ENCODE data around the gene LCN1. TPM values are rescaled to one million over a fixed set of nuclear protein-coding genes. Genes with fewer than 3 reads are reported as not detected.
"Not testable (repeated sequence)": the region's sequence is repeated elsewhere in the genome, so short reads cannot be mapped to it uniquely, and the experiment has no call there.

The LCN1 gene
- total RNA-seq, 1 experiment from 2014 or later: not detected

DNA sequence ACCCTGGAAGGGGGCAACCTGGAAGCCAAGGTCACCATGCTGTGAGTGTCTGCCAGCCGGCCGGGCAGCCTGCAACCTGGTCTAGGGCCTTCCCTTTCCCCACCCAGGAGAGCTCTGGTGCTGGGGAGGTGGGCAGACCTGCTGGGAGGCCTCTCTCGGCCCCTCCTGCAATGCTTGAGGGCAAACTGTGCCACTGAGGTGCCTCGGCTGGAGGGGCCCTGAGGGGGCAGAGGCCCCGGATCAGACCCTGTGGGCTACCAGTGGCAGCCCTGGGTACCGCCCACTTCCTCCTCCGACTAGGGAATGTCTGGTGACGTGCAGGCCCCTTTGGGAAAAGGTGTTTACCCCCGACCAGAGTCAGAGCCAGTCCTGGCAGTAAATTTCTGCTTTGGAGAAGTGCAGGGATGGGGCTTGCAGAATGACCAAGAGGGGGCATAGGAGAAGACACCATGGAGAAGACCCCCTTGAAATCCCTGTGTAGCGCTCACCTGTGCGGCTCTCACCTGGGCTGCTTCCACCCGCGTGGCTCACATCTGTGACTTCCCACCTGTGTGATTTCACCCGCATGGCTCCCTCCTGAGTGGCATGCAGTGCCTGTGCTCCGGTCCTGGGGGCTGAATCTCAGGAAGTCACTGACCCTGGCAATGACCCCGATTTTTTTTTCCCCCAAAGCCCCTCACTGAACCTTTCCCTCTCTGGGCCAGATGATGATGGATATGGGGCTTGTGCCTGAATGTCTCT is 1.1 kb downstream of the LCN1 start:
- no peak for DNase-seq (ENCODE audit: low read depth)

DNA sequence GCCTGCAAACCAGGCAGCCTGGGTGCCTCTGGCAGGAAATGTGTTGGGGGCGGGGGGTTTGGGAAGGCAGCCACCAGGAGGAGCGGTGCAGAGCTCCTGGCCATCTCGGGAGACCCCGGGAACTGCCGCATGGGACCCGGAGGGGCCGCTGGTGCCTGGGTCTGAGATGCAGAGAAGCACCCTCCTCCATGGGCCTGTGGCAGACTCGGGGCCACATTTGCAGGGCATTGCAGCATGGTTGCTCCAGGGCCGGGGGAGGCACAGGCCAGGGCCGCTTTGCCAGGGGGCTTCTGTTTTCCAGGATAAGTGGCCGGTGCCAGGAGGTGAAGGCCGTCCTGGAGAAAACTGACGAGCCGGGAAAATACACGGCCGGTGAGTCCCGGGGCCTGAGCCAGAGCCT is 1.7 kb downstream of the LCN1 start:
- DNase-seq (ENCODE audit: low read depth): no peak

DNA sequence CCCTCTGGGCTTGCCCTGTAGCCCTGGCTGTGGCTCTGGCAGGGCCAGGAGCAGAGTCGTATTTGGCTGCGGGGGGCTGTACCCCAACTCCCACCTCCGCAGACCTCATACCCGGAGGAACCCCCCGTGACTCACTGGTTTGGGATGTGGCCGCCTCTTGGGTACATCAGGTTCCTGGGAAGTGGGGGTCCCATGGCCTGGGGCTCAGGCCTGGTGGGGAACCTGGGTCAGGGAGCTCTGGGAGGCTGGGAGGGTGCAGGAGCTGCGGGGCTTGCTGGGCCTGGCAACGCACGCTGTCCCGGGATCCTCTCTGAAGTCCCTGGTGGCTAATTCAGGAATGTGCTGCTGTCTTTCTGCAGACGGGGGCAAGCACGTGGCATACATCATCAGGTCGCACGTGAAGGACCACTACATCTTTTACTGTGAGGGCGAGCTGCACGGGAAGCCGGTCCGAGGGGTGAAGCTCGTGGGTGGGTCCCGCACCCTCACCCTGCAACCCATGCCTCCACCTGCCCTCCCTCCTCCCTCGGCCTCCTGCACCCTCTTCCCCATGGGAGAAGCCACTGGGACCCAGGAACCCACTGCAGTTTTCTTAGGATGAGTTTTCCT is 2.4 kb downstream of the LCN1 start:
- DNase-seq (ENCODE audit: low read depth): no peak

DNA sequence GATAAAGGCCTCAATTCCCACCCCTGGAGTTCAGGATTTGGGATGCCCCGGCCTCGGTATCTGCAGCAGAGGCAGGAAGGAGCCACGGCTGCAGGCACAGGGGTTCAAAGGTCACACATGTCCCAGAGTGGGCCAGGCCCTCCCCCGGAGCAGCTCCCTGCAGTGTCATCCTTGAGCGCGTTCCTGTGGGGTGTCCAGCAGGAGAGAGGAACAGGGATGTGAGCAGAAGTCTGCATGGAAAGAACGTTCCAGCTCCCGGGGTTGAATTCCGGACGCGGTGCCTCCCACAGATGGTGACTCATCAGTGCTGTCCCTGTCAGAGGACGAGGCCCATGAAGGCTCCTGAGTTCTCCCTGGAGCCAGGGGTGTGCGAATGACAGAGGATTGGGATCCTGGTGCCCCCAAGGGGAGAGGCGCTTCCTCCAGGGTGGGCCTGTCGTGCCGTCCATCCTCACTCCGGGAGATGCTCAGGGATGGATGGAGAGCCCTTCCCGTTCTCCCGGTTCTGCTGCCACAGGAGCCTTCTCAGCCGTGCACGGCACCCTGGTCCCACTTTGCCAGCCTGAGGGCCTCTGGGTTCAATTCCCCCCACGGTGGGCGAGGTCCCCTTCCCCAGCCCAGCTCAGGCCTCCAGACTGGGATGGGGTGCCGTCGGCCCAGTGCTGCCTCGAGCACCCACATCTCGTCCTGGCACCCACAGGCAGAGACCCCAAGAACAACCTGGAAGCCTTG is 3.1 kb downstream of the LCN1 start:
- DNase-seq (ENCODE audit: low read depth): peak; percentile 68

DNA sequence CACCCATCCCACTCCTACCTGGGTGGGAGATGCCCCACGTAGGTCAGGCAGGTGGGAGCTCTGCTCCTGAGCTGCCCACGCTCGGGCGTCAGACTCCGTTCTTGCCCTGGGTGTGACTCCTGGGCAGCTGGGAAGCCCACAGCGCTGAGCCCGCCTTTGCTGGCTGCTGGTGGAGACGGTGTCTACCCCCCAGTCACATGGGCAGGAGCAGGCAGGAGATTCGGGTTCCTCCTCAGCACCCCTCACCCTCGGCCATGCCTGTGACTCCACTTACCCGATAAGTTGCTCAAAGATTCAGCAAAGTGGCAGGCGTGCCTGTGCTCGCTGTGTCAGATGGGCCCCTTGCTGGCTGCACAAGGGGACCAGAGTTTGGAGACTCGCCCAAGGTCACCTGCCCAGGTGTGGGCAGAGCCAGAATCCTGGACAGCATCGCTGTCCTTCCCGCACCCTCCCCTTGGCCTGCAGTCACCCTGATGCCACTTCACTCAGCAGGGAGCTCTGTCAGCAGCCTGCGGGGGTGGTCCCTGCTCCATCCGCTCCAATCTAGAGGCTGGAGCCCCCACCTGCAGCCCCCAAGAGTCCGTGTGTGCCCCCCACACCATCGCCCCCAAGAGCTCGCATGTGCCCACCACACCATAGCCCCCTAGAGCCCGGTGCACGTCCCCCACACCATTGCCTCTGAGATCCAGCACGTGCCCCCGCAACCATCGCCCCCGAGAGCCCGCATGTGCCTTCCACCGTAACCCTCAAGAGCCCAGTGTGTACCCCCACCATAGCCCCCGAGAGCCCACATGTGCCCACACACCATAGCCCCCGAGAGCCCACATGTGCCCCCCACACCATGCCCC is 4.2 kb downstream of the LCN1 start:
- no peak for DNase-seq (ENCODE audit: low read depth)

DNA sequence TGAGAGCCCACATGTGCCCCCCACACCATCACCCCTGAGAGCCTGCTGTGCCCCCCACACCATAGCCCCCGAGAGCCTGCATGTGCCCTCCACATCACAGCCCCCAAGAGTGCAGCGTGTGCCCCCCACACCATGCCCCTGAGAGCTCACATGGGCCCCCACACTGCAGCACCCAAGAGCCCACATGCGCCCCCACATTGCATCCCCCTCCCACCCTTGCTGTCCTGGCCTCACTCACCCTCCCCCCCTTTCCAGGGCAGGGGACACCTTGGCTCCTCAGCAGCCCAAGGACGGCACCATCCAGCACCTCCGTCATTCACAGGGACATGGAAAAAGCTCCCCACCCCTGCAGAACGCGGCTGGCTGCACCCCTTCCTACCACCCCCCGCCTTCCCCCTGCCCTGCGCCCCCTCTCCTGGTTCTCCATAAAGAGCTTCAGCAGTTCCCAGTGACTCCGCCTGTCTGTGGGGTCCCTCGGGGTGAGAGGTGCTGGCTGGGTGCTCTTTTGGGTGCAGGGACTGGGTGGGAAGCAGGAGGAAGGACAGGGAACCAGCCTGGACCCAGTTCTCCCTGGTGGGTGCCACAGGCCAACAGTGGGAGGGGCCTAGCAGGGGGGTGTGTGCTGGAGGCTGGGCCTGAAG is 5.0 kb downstream of the LCN1 start:
- DNase-seq (ENCODE audit: low read depth): no peak

DNA sequence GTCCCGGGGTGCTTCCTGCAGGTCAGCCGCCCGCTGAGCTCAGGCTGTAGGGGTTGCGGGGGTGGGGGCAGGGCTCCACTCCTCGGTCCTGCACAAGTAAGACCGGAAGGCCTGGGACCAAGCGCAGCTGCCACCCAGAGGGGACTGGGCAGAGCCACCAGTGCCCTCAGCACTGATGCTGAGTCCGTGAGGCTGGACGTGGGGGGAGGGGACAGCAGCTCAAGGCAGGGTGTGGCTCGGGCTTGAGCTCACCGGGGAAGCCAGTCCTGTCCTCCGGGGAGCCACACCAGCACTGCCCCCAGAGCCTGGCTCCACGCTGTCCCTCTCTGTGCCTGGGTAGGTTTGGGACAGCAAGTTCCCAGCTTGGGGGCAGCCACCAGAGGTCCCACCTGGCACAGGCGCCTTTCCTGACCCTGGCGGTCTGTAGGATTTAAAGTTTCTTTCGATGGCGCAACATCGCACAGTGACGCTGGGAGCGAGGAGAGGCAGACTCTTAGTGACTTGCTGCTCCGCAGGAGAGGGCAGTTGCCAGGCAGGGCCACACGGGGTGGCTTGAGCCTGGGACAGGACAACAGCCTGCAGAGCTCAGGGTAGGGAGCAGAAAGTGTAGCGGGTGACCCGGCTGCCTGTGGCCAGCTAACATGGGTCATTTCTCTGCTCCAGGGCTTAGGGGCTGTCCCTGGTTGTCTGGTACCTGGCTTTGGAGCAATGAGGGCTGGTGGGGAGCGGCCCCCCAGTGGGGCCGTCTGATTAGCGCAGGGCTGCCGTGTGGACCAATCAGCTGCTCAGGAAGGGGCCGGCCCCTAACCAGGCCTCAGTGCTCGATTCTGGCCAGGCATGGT is 5.7 kb downstream of the LCN1 start:
- no peak for DNase-seq (ENCODE audit: low read depth)

DNA sequence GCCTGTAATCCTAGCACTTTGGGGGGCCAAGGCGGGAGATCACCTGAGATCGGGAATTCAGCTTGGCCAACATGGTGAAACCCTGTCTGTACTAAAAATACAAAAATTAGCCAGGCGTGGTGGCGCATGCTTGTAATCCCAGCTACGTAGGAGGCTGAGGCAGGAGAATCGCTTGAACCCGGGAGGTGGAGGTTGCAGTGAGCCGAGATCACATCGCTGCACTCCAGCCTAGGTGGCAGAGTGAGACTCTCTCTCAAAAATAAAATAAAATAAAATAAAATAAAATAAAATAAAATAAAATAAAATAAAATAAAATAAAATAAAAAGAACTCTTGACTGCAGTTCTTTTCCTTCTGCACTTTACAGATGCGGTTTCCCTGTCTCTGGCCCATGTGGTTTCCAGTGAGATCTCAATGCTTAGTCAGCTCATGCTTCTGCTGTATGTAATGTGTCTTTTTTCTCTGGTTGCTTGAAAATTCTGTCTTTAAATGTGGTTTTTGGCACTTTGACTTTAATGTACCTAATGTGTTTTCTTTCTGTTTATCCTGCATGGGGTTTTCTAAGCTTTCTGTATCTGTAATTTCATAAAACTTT is 7.7 kb downstream of the LCN1 start:
- DNase-seq (ENCODE audit: low read depth): not testable (repeated sequence)

DNA sequence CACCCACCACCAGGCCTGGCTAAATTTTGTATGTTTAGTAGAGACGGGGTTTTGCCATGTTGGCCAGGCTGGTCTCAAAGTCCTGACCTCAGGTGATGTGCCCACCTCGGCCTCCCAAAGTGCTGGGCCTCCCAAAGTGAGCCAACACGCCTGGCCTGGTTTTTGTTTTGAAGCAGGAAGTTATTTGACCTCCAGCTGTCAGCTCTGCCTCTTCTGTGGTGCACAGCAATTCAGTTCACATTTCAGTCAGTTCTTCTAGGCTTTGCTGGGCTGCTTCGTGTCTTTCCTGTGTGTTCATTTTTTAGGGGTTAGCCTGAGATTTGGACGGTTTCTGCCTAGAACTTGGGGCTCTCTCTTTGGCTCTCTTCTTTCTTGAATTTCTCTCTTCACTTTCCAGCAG is 8.9 kb downstream of the LCN1 start:
- no peak for DNase-seq (ENCODE audit: low read depth)

DNA sequence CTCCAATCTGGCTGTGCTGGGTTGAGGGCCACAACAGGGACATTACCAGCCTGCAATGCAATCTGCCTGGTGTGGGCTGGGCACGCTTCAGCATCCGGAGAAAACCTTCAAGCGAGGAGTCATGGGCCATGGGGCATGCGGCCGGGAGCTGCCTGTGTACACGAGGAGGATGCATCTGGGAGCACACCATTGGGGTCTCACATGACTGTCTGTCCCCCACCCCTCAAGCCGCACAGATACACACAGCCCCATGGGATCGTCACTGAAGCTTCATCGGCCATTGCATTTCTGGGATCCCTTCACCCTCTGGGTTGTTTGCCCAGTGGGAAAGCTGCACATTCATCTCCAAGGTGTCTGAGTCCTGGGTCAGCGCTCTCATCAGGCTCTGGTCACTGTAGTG is 9.9 kb downstream of the LCN1 start:
- DNase-seq (ENCODE audit: low read depth): no peak

DNA sequence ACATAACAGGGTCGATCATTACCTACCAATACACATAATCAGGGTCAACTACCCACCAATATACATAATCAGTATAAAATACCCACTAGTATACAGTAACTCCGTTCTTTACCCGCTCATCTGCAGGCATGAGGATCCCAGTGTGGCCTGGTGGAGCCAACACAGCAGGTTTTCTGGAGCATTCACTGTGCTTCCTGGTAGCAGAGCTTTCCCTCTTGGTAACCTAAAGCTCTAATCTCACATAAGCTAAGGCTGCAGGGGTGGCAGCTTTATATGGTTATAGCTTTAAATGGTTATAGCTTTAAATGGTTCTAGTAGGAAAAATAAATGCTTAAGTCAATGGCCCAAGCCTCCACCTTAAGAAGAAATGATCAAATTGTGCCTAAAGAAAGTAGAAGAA is 11.9 kb downstream of the LCN1 start:
- DNase-seq (ENCODE audit: low read depth): no peak

DNA sequence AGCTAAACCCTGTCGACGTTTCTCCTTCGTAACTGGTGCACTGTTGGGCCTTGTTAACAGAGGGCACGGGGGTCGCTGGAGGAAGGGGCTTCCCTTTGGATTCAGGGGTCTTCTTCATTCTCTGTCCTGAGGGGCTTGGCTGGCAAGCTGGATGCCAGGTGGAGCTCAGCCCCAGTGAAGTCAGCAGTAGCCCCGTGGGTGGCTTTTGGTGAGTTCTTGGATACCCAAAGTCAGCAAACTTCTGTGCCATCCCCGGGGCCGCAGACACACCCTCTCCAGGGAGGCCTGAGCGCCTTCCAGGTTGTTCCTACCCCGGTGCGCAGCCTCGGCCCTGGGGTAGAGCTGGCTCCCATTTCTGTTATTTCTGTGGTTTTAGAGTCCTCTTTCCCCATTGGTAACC is 12.4 kb downstream of the LCN1 start:
- DNase-seq (ENCODE audit: low read depth): no peak

DNA sequence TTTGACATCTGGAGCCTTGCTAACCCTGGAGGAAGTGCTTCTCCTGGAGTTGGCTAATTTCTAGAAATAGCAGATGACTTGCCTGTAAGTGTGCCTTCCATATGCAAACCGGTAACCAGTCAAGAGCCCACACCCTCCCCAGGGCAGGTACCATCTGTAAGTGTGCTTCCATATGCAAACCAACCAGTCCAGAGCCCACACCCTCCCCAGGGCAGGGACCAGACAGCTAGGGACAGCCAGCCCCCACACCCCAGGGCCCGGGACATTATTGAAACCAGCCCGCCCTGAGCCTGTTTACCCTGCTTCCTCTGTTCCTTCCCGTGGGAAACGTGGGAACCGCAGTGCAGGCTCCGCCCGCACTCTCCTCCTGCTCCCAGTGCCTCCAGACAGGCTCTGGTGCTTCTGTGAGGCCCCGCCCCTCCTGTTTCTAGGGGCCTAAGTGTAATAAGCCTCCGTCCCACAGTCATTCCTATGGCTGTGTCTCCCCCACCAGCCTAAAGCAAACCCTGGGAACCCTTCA is 13.0 kb downstream of the LCN1 start:
- DNase-seq (ENCODE audit: low read depth): not testable (repeated sequence)

DNA sequence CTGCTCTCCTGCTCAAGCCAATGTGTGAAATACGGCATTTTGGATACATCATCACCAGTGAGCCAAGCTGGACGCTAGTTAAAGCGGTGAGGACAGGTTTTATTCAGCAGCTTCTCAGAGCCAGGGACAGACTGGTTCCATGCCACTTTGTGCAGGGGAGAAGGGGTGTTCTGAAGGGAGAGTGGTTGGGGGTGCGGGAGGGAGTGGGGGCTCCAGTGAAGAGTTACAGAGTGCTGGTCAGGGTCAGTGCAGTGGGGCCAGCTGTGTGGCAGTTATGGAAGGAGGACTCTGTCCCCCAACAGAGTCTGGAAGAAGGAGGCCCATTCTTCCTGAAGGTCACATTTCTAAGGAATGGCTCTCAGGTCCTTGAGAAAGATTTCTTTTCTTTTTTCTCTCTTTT is 13.6 kb downstream of the LCN1 start:
- DNase-seq (ENCODE audit: low read depth): not testable (repeated sequence)

DNA sequence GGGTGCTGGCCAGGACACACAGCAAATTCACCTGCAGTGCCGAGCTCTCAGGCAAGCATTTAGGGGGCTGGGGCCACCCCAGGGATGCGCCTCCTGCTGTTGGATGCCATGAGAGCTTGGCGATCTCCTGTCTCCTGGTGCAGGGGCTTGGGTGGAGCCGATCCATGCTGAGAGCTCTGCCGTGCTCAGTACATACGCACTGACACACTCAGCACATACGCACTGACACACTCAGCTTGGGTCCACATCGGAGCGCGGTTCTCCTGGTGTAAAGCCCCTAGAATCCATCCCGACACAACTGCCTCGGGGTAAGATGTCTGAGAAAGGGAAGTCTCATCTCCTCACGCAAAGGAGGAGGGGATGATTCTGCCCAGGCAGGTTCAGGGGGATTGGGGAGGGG is 14.4 kb downstream of the LCN1 start:
- DNase-seq (ENCODE audit: low read depth): not testable (repeated sequence)

DNA sequence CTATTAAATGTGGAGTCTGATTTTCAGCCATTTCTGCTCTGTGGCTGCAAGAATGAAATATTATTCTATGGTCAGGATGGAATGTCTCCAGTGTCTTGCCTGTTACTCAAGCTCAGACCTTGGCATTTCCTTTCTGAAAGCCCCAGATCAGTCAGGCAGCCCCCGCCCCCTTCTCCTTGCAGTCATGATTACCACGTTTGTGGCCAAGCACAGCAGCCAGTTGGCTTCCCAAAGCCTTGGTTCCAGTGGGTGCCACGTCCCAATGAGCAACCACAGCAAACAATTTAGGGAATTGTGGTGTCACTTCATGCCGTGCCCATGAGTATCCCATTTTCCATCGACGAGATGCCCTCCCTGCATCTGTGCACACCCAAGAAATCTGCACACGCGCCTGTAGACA is 15.0 kb downstream of the LCN1 start:
- DNase-seq (ENCODE audit: low read depth): peak; percentile 74

DNA sequence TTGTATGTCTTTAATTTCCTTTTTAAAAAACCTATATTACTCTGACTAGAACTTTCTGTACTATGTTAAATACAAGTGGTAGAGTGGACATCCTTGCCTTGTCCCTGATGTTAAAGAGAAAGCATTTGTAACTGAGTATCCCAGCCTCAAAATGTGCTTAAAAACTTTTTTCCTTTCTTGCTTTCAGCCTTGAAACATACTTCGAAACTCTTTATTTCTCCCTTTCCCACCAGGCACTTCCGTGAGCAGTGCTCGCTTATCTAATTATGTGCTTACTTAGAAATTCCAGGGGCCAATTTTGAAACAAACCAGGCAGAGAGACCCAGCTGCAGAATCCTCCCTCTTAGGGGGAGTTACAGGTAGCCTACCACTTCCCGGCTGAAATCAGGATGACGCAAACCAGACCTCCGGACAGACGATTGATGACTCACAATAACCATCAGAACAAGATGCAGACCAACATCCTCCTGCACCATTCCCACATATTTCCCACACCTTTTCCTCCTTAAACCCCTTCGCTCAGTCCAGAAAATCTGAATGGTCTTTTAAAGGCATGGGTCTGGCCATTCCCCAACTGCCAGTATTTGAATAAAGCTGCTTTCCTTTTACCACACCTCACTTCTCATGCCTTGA is 22.1 kb downstream of the LCN1 start:
- DNase-seq (ENCODE audit: low read depth): peak; percentile 92

DNA sequence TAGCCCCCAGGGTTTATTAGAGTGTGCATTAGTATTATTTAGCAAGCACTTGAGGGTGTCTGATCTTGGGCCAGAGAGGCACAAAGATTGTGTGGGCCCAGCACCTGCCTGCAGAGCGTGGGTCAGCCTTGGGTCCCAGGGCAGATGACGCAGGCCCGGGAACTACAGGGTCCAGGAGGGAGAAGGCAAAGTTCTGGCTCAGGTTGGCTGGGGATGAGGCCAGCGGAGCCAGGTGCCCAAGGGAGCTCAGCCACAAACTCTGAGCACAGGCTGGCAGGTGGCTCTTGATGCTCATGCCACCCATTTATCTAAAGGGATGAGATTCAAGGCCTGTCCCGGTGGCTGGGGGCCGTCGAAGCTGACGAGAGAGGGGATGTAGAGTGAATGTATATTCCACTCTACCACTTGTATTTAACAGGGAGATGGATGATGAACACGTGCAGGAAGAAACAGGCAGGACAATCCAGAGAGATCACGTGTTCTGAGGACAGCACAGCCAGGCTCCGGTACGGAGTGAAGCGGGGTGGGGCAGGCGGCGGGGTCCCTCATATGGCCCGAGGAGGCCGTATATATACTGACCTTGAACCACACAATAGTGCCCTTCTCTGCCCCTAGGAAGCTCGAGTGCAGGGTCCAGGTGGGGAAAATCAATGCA is 23.9 kb downstream of the LCN1 start:
- DNase-seq (ENCODE audit: low read depth): no peak
